Esophagus squamous epithelium (tissue), 5 donors: ENCODE measurements around the gene SGMS1. TPM values are rescaled to one million over a fixed set of nuclear protein-coding genes. Genes with fewer than 3 reads are reported as not detected.
"Not testable (repeated sequence)": the region's sequence is repeated elsewhere in the genome, so short reads cannot be mapped to it uniquely, and the experiment has no call there.

Experiments used
- DNase-seq: peaks from one replicate; lab custom pipeline; 2025; lab: John Stamatoyannopoulos, UW
- H3K27ac ChIP-seq, 4 donors: fragments of 200-600 bp; sonication (generic); one replicate each; pipeline ENCODE4 v1.5.1; 2016 to 2019; ENCODE audit warnings: mild to moderate bottlenecking in 1 of 4
- H3K27me3 ChIP-seq, 4 donors: fragments of 200-600 bp; sonication (generic); 1 replicate in 3 of 4; 2 replicates in 1 of 4; pipeline versions ENCODE4 v1.5.1 to v1.6.0; 2017 to 2021; ENCODE audit warnings: antibody characterized with exemption in 1 of 4
- H3K36me3 ChIP-seq, 3 donors: fragments of 200-600 bp; sonication (generic); one replicate each; pipeline ENCODE4 v1.5.1; 2016 to 2019
- H3K4me1 ChIP-seq, 3 donors: fragments of 200-600 bp; sonication (generic); one replicate each; pipeline ENCODE4 v1.5.1; 2017 to 2019
- H3K4me3 ChIP-seq, 4 donors: fragments of 200-600 bp; sonication (generic); 1 replicate in 3 of 4; 2 replicates in 1 of 4; pipeline ENCODE4 v1.5.1; 2016 to 2019; ENCODE audit warnings: mild to moderate bottlenecking in 2 of 4, moderate library complexity in 1 of 4
- H3K9me3 ChIP-seq, 3 donors: fragments of 200-600 bp; sonication (generic); one replicate each; pipeline ENCODE4 v1.5.1; 2016 to 2019
- POLR2A ChIP-seq, 4 donors: fragments of 450-650 bp; IDR thresholded peaks; one replicate each; pipeline ENCODE4 v1.6.1; 2017; ENCODE audit warnings: antibody characterized with exemption in 4 of 4, mild to moderate bottlenecking in 4 of 4, moderate library complexity in 3 of 4
- WGBS, 2 donors: methylation state at CpG; one replicate each; pipeline ENCODE4 v1.1.5; 2018; 5-methylcytosine and 5-hydroxymethylcytosine counted together
- intact Hi-C: fragments of 100-400 bp; cut with DNase I; formaldehyde crosslinking; loops from one replicate; pipeline ENCODE4 v1.15.0; 2022
- total RNA-seq, 4 donors: library from RNA; depleted of rRNA; stranded (reverse); fragments of >200 nt; gene quantifications; one replicate each; pipeline ENCODE4 v1.1.0, GENCODE V29; 2016
- TF ChIP-seq, protein P1 (sequence below), 6 experiments: fragments of 450-650 bp in 4 of 6; fragments of 200-600 bp in 2 of 6; sonication (generic) in 2 of 6; IDR thresholded peaks; one replicate each; pipeline ENCODE4 v1.5.1; 2016 to 2019; ENCODE audit warnings: antibody characterized with exemption in 6 of 6, mild to moderate bottlenecking in 4 of 6, moderate library complexity in 4 of 6
- donor health status: DM: yes; HTN: yes; CAD: no.

The SGMS1 gene
- total RNA-seq, 4 donors from 2014 or later = 39.4 to 64.1 (median 54.9) TPM

DNA sequence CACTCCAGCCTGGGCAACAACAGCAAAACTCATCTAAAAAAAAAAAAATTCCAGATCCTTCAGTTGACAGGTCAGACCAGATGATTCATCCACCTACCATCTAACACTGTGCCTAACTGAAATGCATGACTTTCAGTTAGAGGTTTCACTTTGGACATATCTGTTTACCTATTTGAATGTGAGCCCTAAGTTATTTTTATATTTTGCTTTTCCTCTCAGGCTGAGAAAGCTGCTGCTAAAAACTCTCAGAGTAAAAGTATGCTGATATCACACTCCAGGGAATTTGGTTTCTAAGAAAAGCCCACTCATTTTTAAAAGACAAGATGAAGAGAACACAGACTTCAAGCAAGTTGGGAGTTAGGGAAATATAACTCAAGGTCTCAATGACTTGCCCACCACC lies 126.0 kb downstream of the SGMS1 start:
- Histone ChIP-seq H3K27me3 (no peaks in the 10 kb centered on the region), H3K27ac (peak overlapping the region in 3 of 4 donors; percentile 30 to 67 (median 46)), H3K4me3 (no peak overlapping the region), H3K4me1 (peaks cover 4 to 30% (median 12%) of the 10 kb centered on the region in 3 donors), H3K36me3 (no peaks in the 10 kb centered on the region), H3K9me3 (no peaks in the 10 kb centered on the region)
- DNase-seq = no peak
- no peak for TF ChIP-seq POLR2A (IDR thresholded peaks at IDR 0.05)
- TF ChIP-seq, protein P1, sequence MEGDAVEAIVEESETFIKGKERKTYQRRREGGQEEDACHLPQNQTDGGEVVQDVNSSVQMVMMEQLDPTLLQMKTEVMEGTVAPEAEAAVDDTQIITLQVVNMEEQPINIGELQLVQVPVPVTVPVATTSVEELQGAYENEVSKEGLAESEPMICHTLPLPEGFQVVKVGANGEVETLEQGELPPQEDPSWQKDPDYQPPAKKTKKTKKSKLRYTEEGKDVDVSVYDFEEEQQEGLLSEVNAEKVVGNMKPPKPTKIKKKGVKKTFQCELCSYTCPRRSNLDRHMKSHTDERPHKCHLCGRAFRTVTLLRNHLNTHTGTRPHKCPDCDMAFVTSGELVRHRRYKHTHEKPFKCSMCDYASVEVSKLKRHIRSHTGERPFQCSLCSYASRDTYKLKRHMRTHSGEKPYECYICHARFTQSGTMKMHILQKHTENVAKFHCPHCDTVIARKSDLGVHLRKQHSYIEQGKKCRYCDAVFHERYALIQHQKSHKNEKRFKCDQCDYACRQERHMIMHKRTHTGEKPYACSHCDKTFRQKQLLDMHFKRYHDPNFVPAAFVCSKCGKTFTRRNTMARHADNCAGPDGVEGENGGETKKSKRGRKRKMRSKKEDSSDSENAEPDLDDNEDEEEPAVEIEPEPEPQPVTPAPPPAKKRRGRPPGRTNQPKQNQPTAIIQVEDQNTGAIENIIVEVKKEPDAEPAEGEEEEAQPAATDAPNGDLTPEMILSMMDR (IDR thresholded peaks at IDR 0.05) = no peak
- intact Hi-C loops = no loop called here

DNA sequence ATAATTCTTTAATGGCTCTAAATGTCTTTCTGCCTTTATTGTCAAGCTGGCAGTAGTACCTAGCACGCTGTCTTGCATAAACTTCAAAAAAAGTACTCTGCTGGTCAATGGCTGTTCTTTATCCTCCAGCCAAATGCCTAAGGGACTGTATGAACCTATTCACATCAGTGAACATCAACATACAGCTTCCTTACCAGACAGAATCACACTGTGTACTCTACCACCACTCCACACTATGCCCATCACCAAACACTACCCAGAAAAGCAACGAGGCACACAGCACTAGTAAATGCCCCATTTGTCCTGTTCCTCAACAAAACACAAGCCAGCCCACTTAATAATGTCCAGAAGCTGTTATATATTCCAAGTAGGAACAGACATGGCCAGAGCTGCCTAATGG lies 127.5 kb downstream of the SGMS1 start:
- H3K27ac ChIP-seq = no peak overlapping the region
- no peak overlapping the region for H3K4me3 ChIP-seq
- WGBS, 2 donors = 89 to 92% methylated on average over 1 to 2 of the region's 2 CpGs
- H3K36me3 ChIP-seq = no peaks in the 10 kb centered on the region
- no peaks in the 10 kb centered on the region for H3K9me3 ChIP-seq
- no peak for TF ChIP-seq POLR2A (IDR thresholded peaks at IDR 0.05)
- TF ChIP-seq, protein P1 (IDR thresholded peaks at IDR 0.05) = no peak
- H3K4me1 ChIP-seq = peaks cover 0 to 15% (median 3%) of the 10 kb centered on the region in 3 donors
- DNase-seq = no peak
- intact Hi-C loops = no loop called here
- no peaks in the 10 kb centered on the region for H3K27me3 ChIP-seq

DNA sequence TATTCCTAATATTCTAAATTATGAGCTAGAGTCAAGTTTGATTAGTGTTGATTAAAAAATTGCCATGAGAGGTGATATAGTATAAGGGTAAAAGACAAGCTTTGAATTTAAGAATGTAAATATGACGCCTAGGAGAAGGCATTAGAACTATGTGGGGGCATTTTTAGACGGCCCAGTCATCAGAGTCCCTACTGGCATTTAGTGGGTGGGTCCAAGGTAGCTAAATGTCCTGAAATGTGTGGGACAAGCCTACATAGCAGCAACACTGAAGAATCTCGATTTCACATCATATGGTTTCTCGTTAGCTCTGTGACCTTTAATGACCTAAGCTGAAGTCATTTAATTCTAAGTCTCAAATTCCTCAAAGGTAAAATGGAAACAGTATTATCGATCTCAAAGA lies 133.5 kb downstream of the SGMS1 start:
- H3K9me3 ChIP-seq = no peaks in the 10 kb centered on the region
- no peaks in the 10 kb centered on the region for H3K27me3 ChIP-seq
- no peak overlapping the region for H3K4me3 ChIP-seq
- no peak for DNase-seq
- WGBS, 2 donors = 87 to 98% methylated on average over 5 of the region's 5 CpGs
- no peak for TF ChIP-seq POLR2A (IDR thresholded peaks at IDR 0.05)
- TF ChIP-seq, protein P1 (IDR thresholded peaks at IDR 0.05) = no peak
- no peak overlapping the region for H3K27ac ChIP-seq
- no peaks in the 10 kb centered on the region for H3K4me1 ChIP-seq
- no peaks in the 10 kb centered on the region for H3K36me3 ChIP-seq
- intact Hi-C loops = no loop called here

DNA sequence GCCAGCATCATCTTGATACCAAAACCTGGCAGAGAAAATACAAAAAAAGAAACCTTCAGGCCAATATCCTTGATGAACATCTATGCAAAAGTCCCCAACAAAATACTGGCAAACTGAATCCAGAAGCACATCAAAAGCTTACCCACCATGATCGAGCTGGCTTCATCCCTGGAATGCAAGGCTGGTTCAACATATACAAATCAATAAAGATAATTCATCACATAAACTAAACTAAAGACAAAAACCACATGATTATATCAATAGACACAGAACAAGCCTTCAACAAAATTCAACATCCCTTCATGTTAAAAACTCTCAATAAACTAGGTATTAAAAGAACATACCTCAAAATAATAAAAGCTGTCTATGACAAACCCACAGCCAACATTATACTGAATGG lies 139.2 kb downstream of the SGMS1 start:
- intact Hi-C loops, H3K36me3 ChIP-seq, H3K4me1 ChIP-seq, H3K27me3 ChIP-seq, H3K4me3 ChIP-seq, H3K27ac ChIP-seq, DNase-seq, H3K9me3 ChIP-seq: not testable (repeated sequence)
- 78 to 93% methylated on average over 1 of the region's 1 CpG for WGBS, 2 donors

DNA sequence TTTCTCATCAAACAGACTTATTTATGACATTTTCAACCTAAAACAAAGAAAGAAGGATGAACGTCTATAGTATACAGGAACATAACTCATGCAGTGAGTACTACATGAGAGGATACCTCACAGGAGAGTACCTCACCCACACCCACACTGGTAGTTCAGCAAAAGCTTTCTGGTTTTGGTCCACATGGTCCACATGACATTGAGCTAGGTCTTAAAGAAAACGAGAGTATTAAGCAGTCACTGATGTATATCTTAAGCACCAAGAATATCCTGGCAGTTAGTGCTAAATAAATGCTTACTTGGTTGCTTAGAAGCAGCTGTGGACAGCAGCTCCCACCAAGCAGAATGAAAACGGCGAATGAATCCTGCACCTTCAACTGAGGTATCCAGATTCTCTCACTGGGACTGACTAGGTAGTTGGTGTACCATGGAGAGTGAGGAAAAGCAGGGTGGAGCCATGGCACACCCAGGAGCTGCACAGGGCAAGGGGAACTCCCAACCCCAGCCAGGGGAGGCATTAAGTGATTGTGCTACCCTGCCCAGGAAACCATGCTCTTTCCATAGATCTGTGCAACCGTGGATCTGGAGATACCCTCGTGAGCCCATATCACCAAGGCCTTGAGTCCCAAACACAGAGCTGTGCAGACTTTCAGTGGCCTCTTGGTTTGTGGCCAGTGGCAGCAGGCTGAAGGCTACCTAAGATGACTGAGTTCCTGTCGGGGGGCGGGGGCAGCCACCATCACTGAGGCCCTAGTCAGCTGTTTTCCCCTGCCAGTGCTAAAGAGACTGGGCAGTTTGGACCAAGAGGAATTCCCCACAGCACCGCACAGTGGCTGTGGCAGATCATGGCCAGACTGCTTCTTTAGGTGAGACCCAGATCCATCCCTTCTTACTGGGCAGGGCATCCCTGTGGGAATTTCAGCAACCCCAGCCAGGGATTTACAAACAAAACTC lies 143.4 kb downstream of the SGMS1 start:
- H3K4me1 ChIP-seq = peaks cover 0 to 3% (median 0%) of the 10 kb centered on the region in 3 donors
- H3K27me3 ChIP-seq = no peaks in the 10 kb centered on the region
- intact Hi-C loops = no loop called here
- peaks cover 0 to 10% (median 5%) of the 10 kb centered on the region in 3 donors for H3K9me3 ChIP-seq
- peaks cover 0 to 23% (median 0%) of the 10 kb centered on the region in 3 donors for H3K36me3 ChIP-seq
- DNase-seq = no peak
- H3K27ac ChIP-seq = no peak overlapping the region
- WGBS, 2 donors = 74 to 83% methylated on average over 6 to 7 of the region's 9 CpGs
- no peak for TF ChIP-seq POLR2A (IDR thresholded peaks at IDR 0.05)
- TF ChIP-seq, protein P1 (IDR thresholded peaks at IDR 0.05) = no peak
- H3K4me3 ChIP-seq = no peak overlapping the region
